ENCODE data around the gene HELZ2. TPM values are rescaled to one million over a fixed set of nuclear protein-coding genes. Genes with fewer than 3 reads are reported as not detected.
A peak's percentile ranks its signal among the peaks of the same experiment; 100 is the strongest.

HELZ2 gene
- total RNA-seq, 3 donors from 2014 or later = 35.4 to 49.3 (median 36.2) TPM

DNA sequence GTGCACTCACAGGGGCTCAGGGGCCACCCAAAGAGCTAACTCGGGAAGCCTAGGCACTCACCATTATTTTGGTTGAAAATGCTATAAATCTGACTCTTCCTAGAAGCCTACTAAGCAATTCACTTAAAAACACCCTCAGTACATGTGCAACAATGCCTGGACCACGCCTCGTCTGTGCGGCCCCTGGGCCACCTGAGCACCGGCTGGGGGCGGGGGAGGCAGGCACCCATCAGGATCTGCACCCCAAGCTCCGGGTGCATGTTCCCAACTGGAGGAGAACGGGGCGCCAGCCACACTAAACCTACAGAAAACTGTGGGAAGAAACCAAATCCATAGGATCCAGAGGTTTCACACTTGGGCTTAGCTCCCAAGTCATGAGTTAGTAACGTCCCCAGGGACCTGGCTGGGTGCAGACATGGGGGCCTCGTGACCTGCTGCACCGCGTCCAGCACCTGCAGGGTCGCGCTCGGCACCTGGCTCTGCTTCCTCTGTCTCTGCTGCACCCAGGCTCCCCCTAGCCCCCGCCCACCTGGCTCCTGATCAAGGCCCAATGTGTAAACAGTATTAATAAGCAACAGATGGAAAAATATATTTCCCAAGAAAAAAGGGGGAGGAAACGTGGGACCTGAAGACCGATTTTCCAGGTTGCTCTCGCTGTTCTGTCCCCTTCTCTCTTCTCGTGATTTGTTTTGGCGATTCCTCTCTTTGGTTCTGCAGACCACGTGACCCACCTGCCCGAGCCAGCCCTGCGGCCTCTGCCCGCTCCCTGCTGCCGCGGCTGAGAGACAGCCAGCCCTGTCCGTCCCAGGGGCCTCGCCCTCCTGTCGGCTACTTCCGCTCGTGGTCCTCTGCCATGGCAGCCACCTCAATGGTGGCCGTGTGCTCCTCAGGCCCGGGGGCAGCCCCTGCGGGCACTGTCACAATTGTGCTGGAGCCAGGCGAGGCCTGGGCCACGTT, 15.5 kb upstream of the HELZ2 start:
- intact Hi-C loops (cut with DNase I, micrococcal nuclease) = no loop called here
- Histone ChIP-seq H3K36me3 (ENCODE audit: low read depth) (peaks cover 3% of the 10 kb centered on the region), H3K4me3 (no peak overlapping the region), H3K4me1 (ENCODE audit: low read depth) (no peaks in the 10 kb centered on the region), H3K9me3 (no peaks in the 10 kb centered on the region)
- TF ChIP-seq, protein P1, sequence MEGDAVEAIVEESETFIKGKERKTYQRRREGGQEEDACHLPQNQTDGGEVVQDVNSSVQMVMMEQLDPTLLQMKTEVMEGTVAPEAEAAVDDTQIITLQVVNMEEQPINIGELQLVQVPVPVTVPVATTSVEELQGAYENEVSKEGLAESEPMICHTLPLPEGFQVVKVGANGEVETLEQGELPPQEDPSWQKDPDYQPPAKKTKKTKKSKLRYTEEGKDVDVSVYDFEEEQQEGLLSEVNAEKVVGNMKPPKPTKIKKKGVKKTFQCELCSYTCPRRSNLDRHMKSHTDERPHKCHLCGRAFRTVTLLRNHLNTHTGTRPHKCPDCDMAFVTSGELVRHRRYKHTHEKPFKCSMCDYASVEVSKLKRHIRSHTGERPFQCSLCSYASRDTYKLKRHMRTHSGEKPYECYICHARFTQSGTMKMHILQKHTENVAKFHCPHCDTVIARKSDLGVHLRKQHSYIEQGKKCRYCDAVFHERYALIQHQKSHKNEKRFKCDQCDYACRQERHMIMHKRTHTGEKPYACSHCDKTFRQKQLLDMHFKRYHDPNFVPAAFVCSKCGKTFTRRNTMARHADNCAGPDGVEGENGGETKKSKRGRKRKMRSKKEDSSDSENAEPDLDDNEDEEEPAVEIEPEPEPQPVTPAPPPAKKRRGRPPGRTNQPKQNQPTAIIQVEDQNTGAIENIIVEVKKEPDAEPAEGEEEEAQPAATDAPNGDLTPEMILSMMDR (IDR thresholded peaks at IDR 0.05) = no peak
- DNase-seq (peak in 1 of 3 donors; percentile 27), ATAC-seq (no peak)

DNA sequence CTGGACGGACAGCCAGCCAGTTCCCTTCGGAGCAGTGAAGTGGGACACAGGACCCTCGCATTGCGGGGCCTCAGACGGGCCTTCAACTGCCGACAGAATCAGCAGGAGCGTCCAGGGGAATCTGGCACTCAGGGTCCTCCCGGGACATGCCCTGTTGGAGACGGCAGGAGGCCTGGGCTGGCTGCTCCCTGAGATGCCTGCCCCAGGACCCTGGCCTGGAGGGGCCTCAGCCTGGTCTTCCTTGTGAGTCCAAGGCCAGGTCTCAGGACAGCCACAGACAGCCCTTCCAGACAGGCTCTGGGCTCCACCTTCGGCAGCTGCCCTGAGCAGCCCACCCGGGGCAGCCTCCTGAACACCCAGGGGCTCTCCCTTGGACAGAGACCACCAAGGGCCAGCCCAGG, 14.6 kb upstream of the HELZ2 start:
- peak in 1 of 3 donors; percentile 41 for DNase-seq
- TF ChIP-seq, protein P1 (IDR thresholded peaks at IDR 0.05) = no peak
- Histone ChIP-seq H3K4me1 (ENCODE audit: low read depth) (no peaks in the 10 kb centered on the region), H3K4me3 (no peak overlapping the region), H3K36me3 (ENCODE audit: low read depth) (peaks cover 3% of the 10 kb centered on the region), H3K9me3 (no peaks in the 10 kb centered on the region)
- intact Hi-C loops (cut with DNase I, micrococcal nuclease) = no loop called here
- ATAC-seq = no peak

DNA sequence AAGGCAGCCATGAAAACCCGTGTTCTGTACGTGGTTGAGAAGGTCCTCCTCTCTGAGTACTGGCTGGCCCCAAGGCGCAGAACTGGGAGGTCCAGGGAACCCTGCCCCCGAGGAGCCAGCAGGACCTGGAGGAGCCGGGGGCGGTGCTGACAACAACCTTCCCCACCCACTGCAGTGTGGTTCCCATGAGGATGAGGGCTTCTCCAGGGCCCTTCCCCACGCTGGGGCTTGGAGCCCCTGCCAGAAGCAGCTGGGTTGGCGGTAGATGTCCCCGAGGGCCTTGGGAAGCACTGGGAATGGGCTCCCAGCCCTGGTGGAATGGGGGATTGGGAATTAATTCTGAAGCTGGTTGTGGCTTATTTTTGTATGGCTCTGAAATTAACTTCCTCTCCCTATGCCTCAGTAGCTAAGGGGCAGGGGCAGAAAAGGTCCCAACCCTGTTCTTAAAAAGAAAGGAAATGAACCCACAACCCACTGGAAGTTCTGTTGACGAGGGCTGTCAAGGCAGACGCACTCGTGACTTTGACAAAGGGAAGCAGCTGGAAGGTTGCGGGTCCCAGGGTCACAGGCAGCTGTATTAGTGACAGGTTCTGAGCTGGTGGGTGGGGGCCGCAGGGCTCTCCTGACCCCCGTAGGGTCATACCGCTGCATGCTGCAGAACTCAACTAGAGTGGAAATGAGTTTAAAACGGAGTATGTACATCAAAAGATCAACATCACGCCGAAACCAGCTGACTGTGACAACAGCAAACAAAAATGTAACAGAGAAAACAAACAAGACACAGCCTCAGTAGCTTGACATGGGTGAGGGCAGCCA, 13.9 kb upstream of the HELZ2 start:
- Histone ChIP-seq H3K36me3 (ENCODE audit: low read depth) (peaks cover 3% of the 10 kb centered on the region), H3K9me3 (no peaks in the 10 kb centered on the region), H3K4me1 (ENCODE audit: low read depth) (no peaks in the 10 kb centered on the region), H3K4me3 (no peak overlapping the region)
- DNase-seq (peak in 1 of 3 donors; percentile 20), ATAC-seq (no peak)
- intact Hi-C loops (cut with DNase I, micrococcal nuclease) = no loop called here
- TF ChIP-seq, protein P1 (IDR thresholded peaks at IDR 0.05) = no peak

DNA sequence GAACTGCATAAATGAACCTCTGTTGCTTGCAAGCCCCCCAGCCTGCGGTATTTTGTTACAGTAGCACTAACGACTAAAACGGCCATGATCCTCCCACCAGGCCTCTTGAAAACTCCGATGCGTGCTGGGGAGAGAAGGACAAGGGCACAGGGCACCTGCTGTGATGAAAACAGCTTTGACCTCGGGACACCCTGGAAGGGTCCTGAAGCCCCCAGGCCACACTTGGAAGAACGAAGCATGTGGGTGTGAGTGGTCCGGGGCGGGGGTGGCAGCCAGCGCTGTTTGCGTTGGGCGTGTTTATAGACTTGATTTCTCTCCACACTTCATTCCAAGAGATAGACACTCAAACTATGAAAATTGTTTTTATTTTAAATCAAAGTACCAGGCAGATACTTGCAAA, 13.2 kb upstream of the HELZ2 start:
- ATAC-seq = no peak
- peaks cover 3% of the 10 kb centered on the region for H3K36me3 ChIP-seq (ENCODE audit: low read depth)

DNA sequence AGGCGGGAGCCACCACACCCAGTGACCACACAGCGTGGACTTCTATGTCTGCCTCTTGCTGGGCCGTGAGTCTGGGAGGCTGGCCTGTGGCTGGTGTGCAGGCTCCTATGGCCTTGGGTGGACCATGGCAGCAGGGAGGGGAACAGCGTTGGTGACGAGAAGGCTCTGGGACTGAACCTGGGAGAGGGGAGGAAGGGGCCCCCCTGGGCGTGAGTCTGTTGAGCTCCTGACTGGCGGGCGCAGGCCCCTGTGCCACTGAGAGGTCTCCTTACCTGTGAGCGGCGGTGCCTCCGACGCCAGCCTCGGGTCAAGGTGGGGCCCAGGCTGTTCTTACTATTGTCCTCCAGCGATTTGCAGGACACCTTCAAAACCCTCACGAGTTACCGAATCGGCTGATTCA, 12.8 kb upstream of the HELZ2 start:
- Histone ChIP-seq H3K4me1 (ENCODE audit: low read depth) (no peaks in the 10 kb centered on the region), H3K36me3 (ENCODE audit: low read depth) (no peaks in the 10 kb centered on the region), H3K4me3 (no peak overlapping the region), H3K9me3 (no peaks in the 10 kb centered on the region)
- TF ChIP-seq, protein P1 (IDR thresholded peaks at IDR 0.05) = no peak
- ATAC-seq (no peak), DNase-seq (peak in 1 of 3 donors; percentile 20)
- intact Hi-C loops (cut with DNase I, micrococcal nuclease) = no loop called here

More for the DNA sequence above, 13.2 kb upstream of the HELZ2 start:
- peak in 1 of 3 donors; percentile 35 for DNase-seq
- no peaks in the 10 kb centered on the region for H3K4me1 ChIP-seq (ENCODE audit: low read depth)
- H3K4me3 ChIP-seq = no peak overlapping the region
- intact Hi-C loops (cut with DNase I, micrococcal nuclease) = no loop called here
- no peaks in the 10 kb centered on the region for H3K9me3 ChIP-seq
- TF ChIP-seq, protein P1 (IDR thresholded peaks at IDR 0.05) = no peak

Measured in mucosa of descending colon (tissue), 3 donors.